NCI-H2029 (cell line): ENCODE results near the gene DIPK2B.

Source experiments
- DNase-seq: peaks from one replicate; lab custom pipeline; 2025; lab: John Stamatoyannopoulos, UW

Gene DIPK2B

GRCh38 chrX:45157647-45158046, 43.0 kb downstream of the DIPK2B start:
- DNase-seq: no peak

GRCh38 chrX:45154462-45154861, 46.2 kb downstream of the DIPK2B start:
- no peak for DNase-seq

GRCh38 chrX:45154033-45154360, 46.7 kb downstream of the DIPK2B start:
- DNase-seq: no peak
